Nephron (organoid): ENCODE results near the gene MLLT10.

Source experiments
- H3K27ac Mint-ChIP-seq, 3 experiments: 2 replicates each; pipeline ENCODE4 v1.8.0; 2020; ENCODE audit warnings: mixed read lengths in 3 of 3, mild to moderate bottlenecking in 2 of 3, moderate library complexity in 1 of 3
- H3K27me3 Mint-ChIP-seq: 2 replicates; pipeline ENCODE4 v1.8.0; 2021; ENCODE audit warnings: low read depth, mild to moderate bottlenecking, moderate library complexity, mixed read lengths
- H3K36me3 Mint-ChIP-seq: 2 replicates; pipeline ENCODE4 v1.8.0; 2020; ENCODE audit warnings: low read depth, mixed read lengths
- H3K4me1 Mint-ChIP-seq: 2 replicates; pipeline ENCODE4 v1.8.0; 2020; ENCODE audit warnings: mixed read lengths
- H3K4me3 Mint-ChIP-seq, 3 experiments: 2 replicates each; pipeline ENCODE4 v1.8.0; 2020; ENCODE audit warnings: mild to moderate bottlenecking in 3 of 3, mixed read lengths in 3 of 3, moderate library complexity in 2 of 3
- H3K9me3 Mint-ChIP-seq: 2 replicates; pipeline ENCODE4 v1.8.0; 2020; ENCODE audit warnings: mixed read lengths
- TF ChIP-seq, protein P1 (sequence below), 3 experiments: fragments of 200-600 bp; sonication (generic); IDR thresholded peaks; one replicate each; pipeline ENCODE4 v1.5.0; 2021; ENCODE audit warnings: antibody characterized with exemption in 3 of 3; ENCODE audit not compliant: unreplicated experiment in 3 of 3

MLLT10 gene

DNA sequence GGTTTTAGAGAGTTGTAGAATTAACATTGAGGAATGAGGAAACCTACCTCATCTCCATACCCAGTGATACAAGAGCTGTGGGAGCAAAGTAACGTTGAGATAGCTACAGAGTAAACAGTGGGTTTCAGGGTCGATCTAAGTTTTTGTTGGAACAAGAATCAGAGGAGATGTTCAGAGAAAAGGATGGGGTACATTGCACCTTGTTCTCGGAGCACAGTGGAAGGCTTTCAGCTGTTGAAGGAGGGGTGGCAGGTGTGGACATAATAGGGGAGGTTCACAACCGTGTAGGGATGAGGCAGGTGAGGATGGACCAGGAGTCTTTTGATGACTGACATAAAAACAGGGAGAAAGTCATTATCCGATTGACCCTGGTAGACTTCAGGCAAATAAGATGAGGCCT lies 121.7 kb downstream of the MLLT10 start:
- Mint-ChIP-seq H3K27ac (no peak overlapping the region), H3K4me3 (no peak overlapping the region), H3K27me3 (no peaks in the 10 kb centered on the region), H3K4me1 (no peaks in the 10 kb centered on the region), H3K9me3 (no peaks in the 10 kb centered on the region), H3K36me3 (no peaks in the 10 kb centered on the region)
- TF ChIP-seq, protein P1, sequence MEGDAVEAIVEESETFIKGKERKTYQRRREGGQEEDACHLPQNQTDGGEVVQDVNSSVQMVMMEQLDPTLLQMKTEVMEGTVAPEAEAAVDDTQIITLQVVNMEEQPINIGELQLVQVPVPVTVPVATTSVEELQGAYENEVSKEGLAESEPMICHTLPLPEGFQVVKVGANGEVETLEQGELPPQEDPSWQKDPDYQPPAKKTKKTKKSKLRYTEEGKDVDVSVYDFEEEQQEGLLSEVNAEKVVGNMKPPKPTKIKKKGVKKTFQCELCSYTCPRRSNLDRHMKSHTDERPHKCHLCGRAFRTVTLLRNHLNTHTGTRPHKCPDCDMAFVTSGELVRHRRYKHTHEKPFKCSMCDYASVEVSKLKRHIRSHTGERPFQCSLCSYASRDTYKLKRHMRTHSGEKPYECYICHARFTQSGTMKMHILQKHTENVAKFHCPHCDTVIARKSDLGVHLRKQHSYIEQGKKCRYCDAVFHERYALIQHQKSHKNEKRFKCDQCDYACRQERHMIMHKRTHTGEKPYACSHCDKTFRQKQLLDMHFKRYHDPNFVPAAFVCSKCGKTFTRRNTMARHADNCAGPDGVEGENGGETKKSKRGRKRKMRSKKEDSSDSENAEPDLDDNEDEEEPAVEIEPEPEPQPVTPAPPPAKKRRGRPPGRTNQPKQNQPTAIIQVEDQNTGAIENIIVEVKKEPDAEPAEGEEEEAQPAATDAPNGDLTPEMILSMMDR (IDR thresholded peaks at IDR 0.05; ENCODE audit: unreplicated experiment in 3 of 3) = no peak

DNA sequence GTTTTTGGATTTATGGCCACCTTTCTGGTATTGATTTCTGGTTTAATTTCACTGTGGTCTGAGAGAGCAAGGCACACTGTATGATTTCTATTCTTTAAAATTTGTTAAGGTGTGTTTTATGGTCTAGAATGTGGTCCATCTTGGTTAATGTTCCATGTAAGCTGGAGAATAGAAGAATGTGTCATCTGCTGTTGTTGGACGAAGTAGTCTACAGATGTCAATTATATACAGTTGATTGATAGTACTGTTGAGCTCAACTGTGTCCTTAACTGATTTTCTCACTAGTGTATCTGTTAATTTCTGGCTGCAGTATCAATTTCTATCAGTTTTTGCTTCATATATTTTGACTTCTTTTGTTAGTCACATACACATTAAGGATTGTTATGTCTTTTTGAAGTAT lies 127.1 kb downstream of the MLLT10 start:
- H3K9me3 Mint-ChIP-seq = no peaks in the 10 kb centered on the region
- H3K27me3 Mint-ChIP-seq = no peaks in the 10 kb centered on the region
- peaks cover 8% of the 10 kb centered on the region for H3K36me3 Mint-ChIP-seq
- peaks cover 8% of the 10 kb centered on the region for H3K4me1 Mint-ChIP-seq
- TF ChIP-seq, protein P1 (IDR thresholded peaks at IDR 0.05; ENCODE audit: unreplicated experiment in 3 of 3) = no peak
- no peak overlapping the region for H3K27ac Mint-ChIP-seq
- H3K4me3 Mint-ChIP-seq = no peak overlapping the region

DNA sequence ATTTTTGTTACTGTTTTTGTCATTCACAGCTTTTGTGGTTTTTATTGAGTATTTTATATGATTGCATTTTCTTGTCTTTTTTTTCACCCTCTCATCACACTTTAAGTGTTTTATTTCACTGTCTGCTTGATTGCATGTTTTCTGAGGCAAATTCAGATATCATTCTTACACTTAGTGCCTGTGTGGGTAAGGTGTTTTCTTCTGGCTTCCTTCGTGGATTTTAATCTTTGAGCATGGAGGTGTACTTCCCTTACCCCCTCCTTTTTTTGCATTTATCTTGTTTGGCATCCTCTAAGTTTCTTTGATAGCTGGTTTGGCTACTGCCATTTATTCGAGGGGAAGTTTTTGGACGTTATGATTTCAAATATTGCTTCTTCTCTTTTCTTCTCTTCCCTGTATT lies 127.9 kb downstream of the MLLT10 start:
- TF ChIP-seq, protein P1 (IDR thresholded peaks at IDR 0.05; ENCODE audit: unreplicated experiment in 3 of 3) = no peak
- Mint-ChIP-seq H3K27ac (no peak overlapping the region), H3K4me3 (no peak overlapping the region), H3K9me3 (no peaks in the 10 kb centered on the region), H3K4me1 (peaks cover 8% of the 10 kb centered on the region), H3K27me3 (no peaks in the 10 kb centered on the region), H3K36me3 (peaks cover 16% of the 10 kb centered on the region)

DNA sequence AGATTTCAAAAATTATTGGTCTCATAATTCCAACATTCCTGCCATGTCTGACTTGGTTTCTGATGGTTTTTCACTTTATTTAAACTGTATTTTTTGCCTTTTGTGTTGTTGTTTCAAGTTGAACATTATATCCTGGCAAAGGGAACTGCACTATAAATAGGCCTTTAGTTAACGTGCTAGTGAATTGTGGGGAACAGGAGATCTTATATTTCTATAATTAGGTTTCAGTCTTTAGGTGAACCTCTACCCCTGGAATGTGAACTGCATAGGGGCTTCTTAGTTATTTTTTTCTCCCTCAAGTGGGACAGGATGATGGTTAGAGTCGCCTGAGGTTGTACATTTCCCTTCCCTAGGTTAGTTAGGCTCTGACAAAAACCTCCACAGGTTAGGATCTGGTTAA lies 128.6 kb downstream of the MLLT10 start:
- Mint-ChIP-seq H3K9me3 (no peaks in the 10 kb centered on the region), H3K4me3 (no peak overlapping the region), H3K27me3 (no peaks in the 10 kb centered on the region), H3K36me3 (peaks cover 17% of the 10 kb centered on the region), H3K27ac (no peak overlapping the region), H3K4me1 (peaks cover 8% of the 10 kb centered on the region)
- TF ChIP-seq, protein P1 (IDR thresholded peaks at IDR 0.05; ENCODE audit: unreplicated experiment in 3 of 3) = no peak

DNA sequence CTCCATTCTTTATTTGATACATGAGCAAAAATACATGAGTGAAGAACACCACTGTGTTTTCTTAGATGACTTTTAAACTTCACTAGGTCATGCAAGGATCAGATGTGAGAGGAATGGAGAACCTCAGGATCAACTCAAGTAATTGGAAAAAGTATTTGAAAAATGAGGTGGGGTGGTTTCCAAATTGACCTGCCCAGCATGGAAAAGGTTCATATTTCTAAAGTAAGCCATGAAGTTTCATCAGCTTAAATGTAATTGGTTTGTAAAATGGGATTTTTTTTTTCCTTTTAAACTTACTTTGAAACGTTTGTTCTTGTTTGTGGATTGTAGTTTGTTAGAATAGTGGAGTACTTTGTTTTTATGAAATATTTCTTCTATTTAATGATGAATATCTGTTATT lies 134.8 kb downstream of the MLLT10 start:
- Mint-ChIP-seq H3K27me3 (no peaks in the 10 kb centered on the region), H3K4me3 (no peak overlapping the region)

DNA sequence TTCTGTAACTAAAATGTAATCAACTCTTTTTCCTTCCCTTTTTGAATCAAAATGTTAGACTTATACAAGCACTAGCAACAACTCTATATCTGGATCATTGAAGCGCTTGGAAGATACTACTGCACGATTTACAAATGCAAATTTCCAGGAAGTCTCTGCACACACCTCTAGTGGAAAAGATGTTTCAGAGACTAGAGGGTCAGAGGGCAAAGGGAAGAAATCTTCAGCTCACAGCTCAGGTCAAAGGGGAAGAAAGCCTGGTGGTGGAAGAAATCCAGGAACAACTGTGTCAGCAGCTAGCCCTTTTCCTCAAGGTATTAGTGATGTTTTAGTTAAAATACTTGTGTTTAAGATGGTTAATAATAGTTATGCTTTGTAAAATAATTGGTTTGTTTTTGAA lies 136.4 kb downstream of the MLLT10 start:
- H3K36me3 Mint-ChIP-seq = peaks cover 44% of the 10 kb centered on the region
- H3K27ac Mint-ChIP-seq = peak overlapping the region in 1 of 3 experiments; percentile 15
- H3K4me1 Mint-ChIP-seq = no peaks in the 10 kb centered on the region
- TF ChIP-seq, protein P1 (IDR thresholded peaks at IDR 0.05; ENCODE audit: unreplicated experiment in 3 of 3) = no peak
- no peak overlapping the region for H3K4me3 Mint-ChIP-seq
- no peaks in the 10 kb centered on the region for H3K9me3 Mint-ChIP-seq
- H3K27me3 Mint-ChIP-seq = no peaks in the 10 kb centered on the region

More for the DNA sequence above, 134.8 kb downstream of the MLLT10 start:
- Mint-ChIP-seq H3K4me1 (no peaks in the 10 kb centered on the region), H3K27ac (peak overlapping the region in 1 of 3 experiments; percentile 35), H3K9me3 (no peaks in the 10 kb centered on the region), H3K36me3 (peaks cover 31% of the 10 kb centered on the region)
- TF ChIP-seq, protein P1 (IDR thresholded peaks at IDR 0.05; ENCODE audit: unreplicated experiment in 3 of 3) = no peak
